CD4-positive, alpha-beta memory T cell (primary cell): Measurements from ENCODE around the gene G6PD. TPM values are rescaled to one million over a fixed set of nuclear protein-coding genes. Genes with fewer than 3 reads are reported as not detected.
"Not testable (repeated sequence)": the region's sequence is repeated elsewhere in the genome, so short reads cannot be mapped to it uniquely, and the experiment has no call there.

Experiments
- CTCF ChIA-PET: fragments of 350-600 bp; sonication (Branson Sonifier 250); formaldehyde crosslinking; loops from one replicate; lab custom pipeline; 2021; ENCODE audit warnings: inconsistent platforms; ENCODE audit not compliant: partially characterized antibody; lab: Charles Lee
- POLR2A ChIA-PET: fragments of 350-600 bp; sonication (Branson Sonifier 250); formaldehyde crosslinking; loops from one replicate; lab custom pipeline; 2021; ENCODE audit not compliant: partially characterized antibody; lab: Charles Lee
- DNase-seq, 5 donors: peaks; one replicate each; pipeline versions ENCODE4 v3.0.0 to v3.0.0-alpha.2; 2020 to 2022; ENCODE audit warnings: mixed read lengths in 1 of 5
- H3K27ac ChIP-seq: one replicate; pipeline ENCODE4 v1.7.0; 2013; ENCODE audit warnings: low read depth, low read length
- H3K27me3 ChIP-seq: 2 replicates; pipeline ENCODE4 v1.7.0; 2013; ENCODE audit warnings: mild to moderate bottlenecking, low read length, moderate library complexity; ENCODE audit not compliant: insufficient read depth
- H3K36me3 ChIP-seq: 2 replicates; pipeline ENCODE4 v1.7.0; 2013; ENCODE audit warnings: mild to moderate bottlenecking, low read length, moderate library complexity; ENCODE audit not compliant: insufficient read depth
- H3K4me1 ChIP-seq: 2 replicates; pipeline ENCODE4 v1.7.0; 2013; ENCODE audit warnings: mild to moderate bottlenecking, low read length, moderate library complexity; ENCODE audit not compliant: insufficient read depth
- H3K4me3 ChIP-seq, 2 donors: one replicate each; pipeline ENCODE4 v1.7.0; 2013; ENCODE audit warnings: low read length in 2 of 2, mild to moderate bottlenecking in 1 of 2
- H3K9me3 ChIP-seq, 2 donors: one replicate each; pipeline ENCODE4 v1.7.0; 2013; ENCODE audit warnings: low read length in 2 of 2, control low read depth in 1 of 2; ENCODE audit not compliant: control insufficient read depth in 1 of 2
- H3K27ac Mint-ChIP-seq, 7 donors: one replicate each; pipeline ENCODE4 v1.8.0; 2020 to 2021; ENCODE audit warnings: mixed read lengths in 7 of 7, mild to moderate bottlenecking in 6 of 7, inconsistent platforms in 3 of 7, moderate library complexity in 3 of 7
- H3K27me3 Mint-ChIP-seq, 2 donors: one replicate each; pipeline ENCODE4 v1.8.0; 2020 to 2021; ENCODE audit warnings: mixed read lengths in 2 of 2
- H3K36me3 Mint-ChIP-seq, 2 donors: one replicate each; pipeline ENCODE4 v1.8.0; 2020 to 2021; ENCODE audit warnings: mixed read lengths in 2 of 2, inconsistent platforms in 1 of 2, mild to moderate bottlenecking in 1 of 2
- H3K4me1 Mint-ChIP-seq, 4 donors: one replicate each; pipeline ENCODE4 v1.8.0; 2020 to 2021; ENCODE audit warnings: mixed read lengths in 4 of 4, mild to moderate bottlenecking in 1 of 4
- H3K4me3 Mint-ChIP-seq, 8 donors: one replicate each; pipeline ENCODE4 v1.8.0; 2020 to 2021; ENCODE audit warnings: mixed read lengths in 8 of 8, mild to moderate bottlenecking in 7 of 8, moderate library complexity in 6 of 8, inconsistent platforms in 3 of 8
- H3K9me3 Mint-ChIP-seq, 8 donors: one replicate each; pipeline ENCODE4 v1.8.0; 2020 to 2021; ENCODE audit warnings: mixed read lengths in 8 of 8, mild to moderate bottlenecking in 5 of 8, inconsistent platforms in 3 of 8, moderate library complexity in 1 of 8
- intact Hi-C: fragments of 100-400 bp; cut with micrococcal nuclease; formaldehyde crosslinking; loops from one replicate; pipeline ENCODE4 v1.15.1; 2023
- polyA plus RNA-seq, 2 donors: library from polyadenylated mRNA; unstranded; fragments of 300-500 nt; fragmentation: Illumina TruSeq; gene quantifications; one replicate each; pipeline ENCODE4 v1.2.3, GENCODE V29; 2021
- total RNA-seq, 2 experiments: library from RNA; stranded (reverse); gene quantifications; one replicate each; pipeline ENCODE4 v1.2.3, GENCODE V29; 2021

The G6PD gene
- total and polyA plus RNA-seq, 4 experiments from 2014 or later, result 1.7 to 46.0 (median 24.6) TPM

- POLR2A ChIA-PET, H3K4me3 Mint-ChIP-seq, H3K27me3 Mint-ChIP-seq, H3K9me3 ChIP-seq, H3K27me3 ChIP-seq, H3K4me1 ChIP-seq, H3K27ac Mint-ChIP-seq, H3K9me3 Mint-ChIP-seq, H3K4me1 Mint-ChIP-seq, DNase-seq, H3K36me3 ChIP-seq, H3K4me3 ChIP-seq, H3K36me3 Mint-ChIP-seq, H3K27ac ChIP-seq: not testable (repeated sequence)
- CTCF ChIA-PET, result interaction anchor here (0.6 kb wide), 1 partner anchor 98 kb away, joined by 3 read pairs; no protein-coding TSS in a partner anchor
- intact Hi-C loops, result loop anchor here (10.0 kb wide), 1 partner anchor 402 kb away; the partner anchor contains the start of gene MECP2
These were observed 50.0 kb downstream of the G6PD start for GRCh38 chrX:154496591-154497137.

GRCh38 chrX:154495472-154495922 is 51.1 kb downstream of the G6PD start:
- no peak overlapping the region for H3K27ac ChIP-seq
- no peaks in the 10 kb centered on the region for H3K36me3 ChIP-seq
- no peaks in the 10 kb centered on the region for H3K9me3 ChIP-seq
- no peaks in the 10 kb centered on the region for H3K27me3 Mint-ChIP-seq
- no peaks in the 10 kb centered on the region for H3K27me3 ChIP-seq
- no peak overlapping the region for H3K4me3 Mint-ChIP-seq
- H3K36me3 Mint-ChIP-seq, result peaks cover 0 to 2% of the 10 kb centered on the region in 2 donors
- CTCF ChIA-PET, result interaction anchor here (0.5 kb wide), 1 partner anchor 34 kb away, joined by 5 read pairs; no protein-coding TSS in a partner anchor
- H3K27ac Mint-ChIP-seq, result no peak overlapping the region
- intact Hi-C loops, result loop anchor here (10.0 kb wide), 1 partner anchor 401 kb away; the partner anchor contains the start of gene MECP2
- POLR2A ChIA-PET, result interaction anchor here (0.6 kb wide), 1 partner anchor 112 kb away, joined by 3 read pairs; no protein-coding TSS in a partner anchor
- H3K4me3 ChIP-seq, result no peak overlapping the region
- H3K4me1 ChIP-seq, result no peaks in the 10 kb centered on the region
- H3K4me1 Mint-ChIP-seq, result peaks cover 0 to 6% (median 0%) of the 10 kb centered on the region in 4 donors
- H3K9me3 Mint-ChIP-seq, result no peaks in the 10 kb centered on the region
- no peak for DNase-seq

GRCh38 chrX:154494715-154495114 is 51.9 kb downstream of the G6PD start:
- H3K27ac ChIP-seq, result no peak overlapping the region
- H3K9me3 ChIP-seq, result no peaks in the 10 kb centered on the region
- POLR2A ChIA-PET, result interaction anchor here (0.6 kb wide), 1 partner anchor 111 kb away, joined by 3 read pairs; no protein-coding TSS in a partner anchor
- no peak overlapping the region for H3K4me3 Mint-ChIP-seq
- intact Hi-C loops, result loop anchor here (5.0 to 10.0 kb wide), 2 partner anchors 52 to 400 kb away; partner anchors contain the start of genes FAM50A and MECP2
- no peaks in the 10 kb centered on the region for H3K27me3 ChIP-seq
- H3K4me1 Mint-ChIP-seq, result peaks cover under 1 to 8% (median 1%) of the 10 kb centered on the region in 4 donors
- no peaks in the 10 kb centered on the region for H3K9me3 Mint-ChIP-seq
- CTCF ChIA-PET, result interaction anchor here (0.5 kb wide), 1 partner anchor 35 kb away, joined by 5 read pairs; no protein-coding TSS in a partner anchor
- no peak overlapping the region for H3K4me3 ChIP-seq
- peaks cover 0 to 2% of the 10 kb centered on the region in 2 donors for H3K36me3 Mint-ChIP-seq
- no peaks in the 10 kb centered on the region for H3K27me3 Mint-ChIP-seq
- no peaks in the 10 kb centered on the region for H3K36me3 ChIP-seq
- H3K4me1 ChIP-seq, result peaks cover 2% of the 10 kb centered on the region
- no peak for DNase-seq
- H3K27ac Mint-ChIP-seq, result no peak overlapping the region

GRCh38 chrX:154490414-154491083 is 56.1 kb downstream of the G6PD start, which contains the start of gene SLC10A3:
Gene SLC10A3, minus strand, starts transcription at chrX:154490629. Its CDS starts 1,689 bp downstream, at chrX:154488940.
- Histone ChIP-seq H3K9me3 (no peaks in the 10 kb centered on the region), H3K4me3 (peak within 1 kb of the TSS; percentile 42 to 57), H3K27ac (peak within 1 kb of the TSS; percentile 71), H3K27me3 (no peaks in the 10 kb centered on the region), H3K4me1 (peaks cover 28% of the 10 kb centered on the region), H3K36me3 (no peaks in the 10 kb centered on the region)
- Mint-ChIP-seq H3K27ac (peak within 1 kb of the TSS; percentile 90 to 97 (median 93)), H3K27me3 (no peaks in the 10 kb centered on the region), H3K9me3 (no peaks in the 10 kb centered on the region), H3K4me1 (peaks cover 5 to 31% (median 16%) of the 10 kb centered on the region in 4 donors), H3K36me3 (peaks cover 0 to 7% of the 10 kb centered on the region in 2 donors), H3K4me3 (peak within 1 kb of the TSS; percentile 87 to 93 (median 89))
- intact Hi-C loops, result loop anchor here (1.0 to 10.0 kb wide), 5 partner anchors 11 to 396 kb away; partner anchors contain the start of genes FAM3A, FAM50A, LAGE3 and MECP2
- CTCF ChIA-PET, result interaction anchor here (0.6 to 2.1 kb wide), 4 partner anchors 36 to 92 kb away, joined by 3 to 5 read pairs (median 4); partner anchors contain the start of gene ATP6AP1
- POLR2A ChIA-PET, result interaction anchor here (0.5 to 8.9 kb wide), 24 partner anchors 7 to 564 kb away, joined by 3 to 111 read pairs (median 6); partner anchors contain the start of genes ATP6AP1, FAM3A, FAM50A and FLNA
- DNase-seq, result peak; percentile 83 to 92 (median 86)

- ChIA-PET CTCF (interaction anchor here (0.6 to 2.1 kb wide), 6 partner anchors 37 to 91 kb away, joined by 3 to 5 read pairs (median 4); partner anchors contain the start of gene ATP6AP1), POLR2A (interaction anchor here (0.7 to 8.9 kb wide), 23 partner anchors 8 to 563 kb away, joined by 3 to 111 read pairs (median 7); partner anchors contain the start of genes ATP6AP1, FAM3A, FAM50A and FLNA)
- peaks cover 0 to 7% of the 10 kb centered on the region in 2 donors for H3K36me3 Mint-ChIP-seq
These were observed 56.6 kb downstream of the G6PD start for GRCh38 chrX:154490021-154490413.

GRCh38 chrX:154489182-154489581 is 57.5 kb downstream of the G6PD start:
- Mint-ChIP-seq H3K4me1 (peaks cover 5 to 41% (median 16%) of the 10 kb centered on the region in 4 donors), H3K9me3 (no peaks in the 10 kb centered on the region), H3K27me3 (no peaks in the 10 kb centered on the region), H3K27ac (peak overlapping the region; percentile 46 to 95 (median 90)), H3K36me3 (peaks cover 0 to 7% of the 10 kb centered on the region in 2 donors), H3K4me3 (peak overlapping the region; percentile 84 to 89 (median 88))
- Histone ChIP-seq H3K4me3 (peak overlapping the region in 1 of 2 donors; percentile 46), H3K36me3 (no peaks in the 10 kb centered on the region), H3K27ac (no peak overlapping the region), H3K9me3 (no peaks in the 10 kb centered on the region), H3K27me3 (no peaks in the 10 kb centered on the region), H3K4me1 (peaks cover 42% of the 10 kb centered on the region)
- DNase-seq, result no peak
- intact Hi-C loops, result no loop called here
- ChIA-PET POLR2A (interaction anchor here (0.7 to 8.9 kb wide), 15 partner anchors 9 to 562 kb away, joined by 3 to 111 read pairs (median 8); partner anchors contain the start of genes FAM50A, FLNA, LAGE3 and PLXNA3), CTCF (interaction anchor here (0.9 to 1.5 kb wide), 2 partner anchors 45 to 60 kb away, joined by 3 to 4 read pairs; partner anchors contain the start of gene ATP6AP1)

More at GRCh38 chrX:154490021-154490413, 56.6 kb downstream of the G6PD start:
- Histone ChIP-seq H3K4me1 (peaks cover 33% of the 10 kb centered on the region), H3K27me3 (no peaks in the 10 kb centered on the region), H3K27ac (peak overlapping the region; percentile 71), H3K9me3 (no peaks in the 10 kb centered on the region), H3K4me3 (peak overlapping the region; percentile 42 to 46), H3K36me3 (no peaks in the 10 kb centered on the region)
- Mint-ChIP-seq H3K9me3 (no peaks in the 10 kb centered on the region), H3K27ac (peak overlapping the region; percentile 90 to 95 (median 91)), H3K4me1 (peaks cover 5 to 36% (median 16%) of the 10 kb centered on the region in 4 donors), H3K4me3 (peak overlapping the region; percentile 84 to 89 (median 88)), H3K27me3 (no peaks in the 10 kb centered on the region)
- intact Hi-C loops, result loop anchor here (1.0 to 10.0 kb wide), 5 partner anchors 11 to 395 kb away; partner anchors contain the start of genes FAM3A, FAM50A, LAGE3 and MECP2
- peak in 2 of 5 donors; percentile 29 to 54 for DNase-seq
